ENCODE results near the gene IGDCC3.

Gene IGDCC3

DNA sequence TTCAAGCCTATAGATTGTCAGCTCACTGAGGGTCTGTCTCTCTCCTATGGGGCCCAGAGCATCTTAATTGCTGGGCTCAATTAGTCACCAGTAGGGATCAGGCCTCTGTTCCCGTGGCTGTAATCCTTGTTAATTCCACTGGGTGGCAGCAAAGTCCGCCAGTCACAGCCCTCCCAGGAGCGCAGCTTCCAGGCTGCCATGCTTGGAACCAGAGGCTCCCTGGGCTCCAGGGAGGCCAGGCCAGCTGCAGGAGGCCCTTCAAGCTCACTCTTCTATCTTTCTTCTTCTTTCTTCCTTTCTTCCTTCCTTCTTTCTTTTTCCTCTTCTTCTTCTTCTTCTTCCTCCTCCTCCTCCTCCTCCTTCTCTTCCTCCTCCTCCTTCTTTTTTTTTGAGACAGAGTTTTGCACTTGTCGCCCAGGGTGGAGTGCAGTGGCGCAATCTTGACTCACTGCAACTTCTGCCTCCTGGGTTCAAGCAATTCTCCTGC, 58.9 kb downstream of the IGDCC3 start:
- TF ChIP-seq, protein P1, sequence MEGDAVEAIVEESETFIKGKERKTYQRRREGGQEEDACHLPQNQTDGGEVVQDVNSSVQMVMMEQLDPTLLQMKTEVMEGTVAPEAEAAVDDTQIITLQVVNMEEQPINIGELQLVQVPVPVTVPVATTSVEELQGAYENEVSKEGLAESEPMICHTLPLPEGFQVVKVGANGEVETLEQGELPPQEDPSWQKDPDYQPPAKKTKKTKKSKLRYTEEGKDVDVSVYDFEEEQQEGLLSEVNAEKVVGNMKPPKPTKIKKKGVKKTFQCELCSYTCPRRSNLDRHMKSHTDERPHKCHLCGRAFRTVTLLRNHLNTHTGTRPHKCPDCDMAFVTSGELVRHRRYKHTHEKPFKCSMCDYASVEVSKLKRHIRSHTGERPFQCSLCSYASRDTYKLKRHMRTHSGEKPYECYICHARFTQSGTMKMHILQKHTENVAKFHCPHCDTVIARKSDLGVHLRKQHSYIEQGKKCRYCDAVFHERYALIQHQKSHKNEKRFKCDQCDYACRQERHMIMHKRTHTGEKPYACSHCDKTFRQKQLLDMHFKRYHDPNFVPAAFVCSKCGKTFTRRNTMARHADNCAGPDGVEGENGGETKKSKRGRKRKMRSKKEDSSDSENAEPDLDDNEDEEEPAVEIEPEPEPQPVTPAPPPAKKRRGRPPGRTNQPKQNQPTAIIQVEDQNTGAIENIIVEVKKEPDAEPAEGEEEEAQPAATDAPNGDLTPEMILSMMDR (IDR thresholded peaks at IDR 0.05; ENCODE audit: extremely low read depth, missing control alignments): peak; percentile 80
- peak; percentile 88 for DNase-seq (ENCODE audit: low spot score)

- DNase-seq (ENCODE audit: low spot score): no peak
- TF ChIP-seq, protein P1 (IDR thresholded peaks at IDR 0.05; ENCODE audit: extremely low read depth, missing control alignments): no peak
These were observed 65.3 kb downstream of the IGDCC3 start for GRCh38 chr15:65312400-65312916.

DNA sequence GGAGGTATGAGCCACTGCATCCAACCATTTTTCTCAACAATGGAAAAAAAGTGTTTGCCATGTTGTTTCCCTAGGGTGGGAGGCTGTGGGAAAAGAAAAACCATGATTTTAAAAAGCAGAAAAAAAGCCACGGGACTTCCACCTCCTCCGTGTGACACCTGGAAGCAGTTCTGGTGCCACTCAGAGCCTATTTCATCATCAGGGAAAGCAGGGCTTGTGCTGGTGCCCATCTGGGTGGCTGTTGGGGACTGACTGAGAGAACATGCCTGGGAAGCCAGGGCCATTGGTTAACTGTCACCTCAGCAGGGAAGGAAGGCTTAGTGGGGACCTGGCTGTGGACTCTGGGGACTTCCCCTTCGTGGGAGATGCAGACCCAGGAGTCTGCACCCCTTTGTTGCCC, 66.0 kb downstream of the IGDCC3 start:
- TF ChIP-seq, protein P1 (IDR thresholded peaks at IDR 0.05; ENCODE audit: extremely low read depth, missing control alignments): no peak

DNA sequence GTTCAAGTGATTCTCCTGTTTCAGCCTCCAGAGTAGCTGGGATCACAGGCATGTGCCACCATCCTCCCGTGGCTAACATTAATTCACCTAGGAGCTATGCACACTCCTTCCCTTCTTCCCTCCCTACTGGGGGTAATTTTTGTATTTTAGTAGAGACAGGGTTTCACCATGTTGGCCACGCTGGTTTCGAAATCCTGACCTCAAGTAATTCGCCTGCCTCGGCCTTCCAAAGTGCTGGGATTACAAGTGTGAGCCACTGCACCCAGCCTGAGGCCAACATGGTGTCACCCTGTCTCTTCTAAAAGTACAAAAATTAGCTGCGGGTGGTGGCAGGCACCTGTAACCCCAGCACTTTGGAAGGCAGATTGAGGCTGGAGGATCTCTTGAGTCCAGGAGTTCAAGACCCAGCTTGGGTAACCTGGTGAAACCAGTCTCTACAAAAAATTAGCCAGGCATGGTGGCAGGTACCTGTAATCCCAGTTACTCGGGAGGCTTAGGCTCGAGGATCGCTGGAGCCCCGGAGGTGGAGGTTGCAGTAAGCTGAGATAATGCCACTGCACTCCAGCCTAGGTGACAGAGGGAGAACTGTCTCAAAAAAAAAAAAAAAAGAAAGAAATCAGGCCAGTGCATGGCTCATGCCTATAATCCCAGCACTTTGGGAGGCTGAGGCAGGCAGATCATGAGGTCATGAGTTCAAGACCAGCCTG, 67.2 kb downstream of the IGDCC3 start:
- TF ChIP-seq, protein P1 (IDR thresholded peaks at IDR 0.05; ENCODE audit: extremely low read depth, missing control alignments): no peak
- DNase-seq (ENCODE audit: low spot score): no peak

More for the DNA sequence above, 66.0 kb downstream of the IGDCC3 start:
- no peak for DNase-seq (ENCODE audit: low spot score)

DNA sequence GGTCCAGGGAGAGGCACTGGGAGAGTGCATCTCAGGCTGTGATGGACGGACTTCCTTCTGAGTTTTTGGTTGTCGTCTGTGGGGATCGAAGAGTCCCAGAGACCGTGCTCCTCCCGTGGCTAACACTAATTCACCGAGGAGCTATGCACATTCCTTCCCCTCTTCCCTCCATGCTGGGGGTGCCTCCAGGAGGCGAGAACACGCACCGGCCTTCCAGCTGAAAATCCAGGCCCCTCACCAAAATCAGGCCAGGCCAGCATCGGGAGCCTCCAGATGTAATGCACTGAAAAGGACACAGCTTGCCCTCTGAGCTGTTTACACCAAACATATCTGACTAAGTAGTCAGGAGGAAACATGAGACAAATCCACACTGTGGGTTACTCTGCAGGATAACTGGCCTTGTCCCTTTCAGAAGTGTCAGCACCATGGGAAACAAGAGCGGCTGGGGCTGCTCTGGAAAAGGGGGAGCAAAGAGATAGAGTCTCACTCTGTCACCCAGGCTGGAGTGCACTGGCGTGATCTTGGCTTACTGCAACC, 67.9 kb downstream of the IGDCC3 start:
- DNase-seq (ENCODE audit: low spot score): no peak

GRCh38 chr15:65307978-65308377, 69.8 kb downstream of the IGDCC3 start:
- TF ChIP-seq, protein P1 (IDR thresholded peaks at IDR 0.05; ENCODE audit: extremely low read depth, missing control alignments): no peak
- no peak for DNase-seq (ENCODE audit: low spot score)

More for the DNA sequence above, 67.9 kb downstream of the IGDCC3 start:
- TF ChIP-seq, protein P1 (IDR thresholded peaks at IDR 0.05; ENCODE audit: extremely low read depth, missing control alignments): no peak

GRCh38 chr15:65306551-65306950, 71.3 kb downstream of the IGDCC3 start:
- TF ChIP-seq, protein P1 (IDR thresholded peaks at IDR 0.05; ENCODE audit: extremely low read depth, missing control alignments): no peak
- no peak for DNase-seq (ENCODE audit: low spot score)

Data from GM20000 (cell line).